PC-9 (cell line): ENCODE measurements around the gene ZFAND3.

ENCODE experiments used
- CTCF ChIP-seq: fragments of 200-600 bp; sonication (generic); conservative IDR thresholded peaks from 2 replicates; pipeline ENCODE4 v1.6.1; 2017; ENCODE audit warnings: mixed run types, antibody characterized with exemption, mild to moderate bottlenecking, moderate library complexity
- EZH2 ChIP-seq: fragments of 200-600 bp; sonication (generic); IDR thresholded peaks from 2 replicates; pipeline ENCODE4 v1.8.0; 2017; ENCODE audit warnings: antibody characterized with exemption, low read depth

- no peak for TF ChIP-seq CTCF
- TF ChIP-seq EZH2: no peak
Observed at GRCh38 chr6:38187811-38188590, 368.5 kb downstream of the ZFAND3 start.
